GM18861 (cell line): ENCODE measurements around the gene MAGEA2B.
"Not testable (repeated sequence)": the region's sequence is repeated elsewhere in the genome, so short reads cannot be mapped to it uniquely, and the experiment has no call there.

ENCODE experiments used
- ATAC-seq: cut with Tn5 transposase; IDR thresholded peaks from one replicate; pipeline ENCODE4 v1.9.1; 2021; ENCODE audit not compliant: unreplicated experiment

MAGEA2B gene

GRCh38 chrX:152754871-152755270 lies 40.4 kb downstream of the MAGEA2B start:
- ATAC-seq, result peak; percentile 60

GRCh38 chrX:152758918-152759317 lies 44.5 kb downstream of the MAGEA2B start, which contains the start of gene CSAG3:
Gene CSAG3, plus strand, starts transcription at chrX:152759218.
- not testable (repeated sequence) for ATAC-seq

- not testable (repeated sequence) for ATAC-seq
These were observed 45.1 kb downstream of the MAGEA2B start for GRCh38 chrX:152759544-152759943.

- ATAC-seq, result not testable (repeated sequence)
These were observed 47.2 kb downstream of the MAGEA2B start for GRCh38 chrX:152761582-152761981.

GRCh38 chrX:152766562-152766961 lies 52.1 kb downstream of the MAGEA2B start:
- ATAC-seq, result not testable (repeated sequence)
